ENCODE measurements around the gene CDT1.

CDT1 gene

DNA sequence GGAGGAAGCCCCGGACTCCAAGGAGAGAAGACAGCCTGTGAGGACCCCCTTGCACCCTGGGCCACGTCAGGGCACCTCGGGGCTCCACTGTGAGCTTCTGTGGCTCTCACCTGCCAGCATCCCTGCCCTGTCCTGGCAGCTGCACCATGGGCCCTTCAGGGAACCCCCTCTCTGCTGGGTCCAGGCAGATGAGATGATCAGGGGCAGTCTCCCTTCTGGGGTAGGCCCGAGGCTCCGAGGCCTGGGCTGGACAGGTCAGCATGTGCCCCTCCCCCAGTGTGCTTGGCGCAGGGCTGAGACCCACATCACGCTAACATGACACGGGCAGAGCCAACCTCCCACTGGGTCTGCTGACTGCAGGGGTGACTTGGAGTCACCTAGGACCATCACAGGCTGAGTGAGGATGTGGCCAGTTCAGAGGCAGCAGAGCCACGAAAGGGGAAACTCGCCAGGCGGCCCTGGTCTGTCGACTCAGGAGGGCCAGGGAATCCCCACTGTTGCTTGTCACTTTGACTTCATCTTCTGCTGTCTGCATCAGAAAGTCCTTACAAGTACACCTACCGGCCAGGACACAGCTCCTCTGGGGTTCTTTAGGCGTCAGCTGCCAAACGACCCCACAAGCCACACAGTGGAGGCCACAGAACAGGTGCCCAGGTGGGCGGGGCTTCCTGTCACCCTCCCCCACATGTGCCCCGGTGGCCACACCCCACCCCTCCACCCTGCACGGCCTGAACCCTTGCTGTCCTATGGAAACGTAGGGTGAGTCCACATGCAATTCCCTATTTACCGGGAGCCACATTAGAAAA lies 50.9 kb downstream of the CDT1 start:
- no peak for TF ChIP-seq CTCF (IDR thresholded peaks at IDR 0.05)
- Mint-ChIP-seq H3K4me1 (peaks cover 26% of the 10 kb centered on the region), H3K27me3 (ENCODE audit: low read depth, poor library complexity) (no peaks in the 10 kb centered on the region), H3K36me3 (ENCODE audit: low read depth) (peaks cover 18% of the 10 kb centered on the region), H3K27ac (no peak overlapping the region), H3K9me3 (no peaks in the 10 kb centered on the region), H3K4me3 (peak overlapping the region; percentile 79)
- DNase-seq = no peak

DNA sequence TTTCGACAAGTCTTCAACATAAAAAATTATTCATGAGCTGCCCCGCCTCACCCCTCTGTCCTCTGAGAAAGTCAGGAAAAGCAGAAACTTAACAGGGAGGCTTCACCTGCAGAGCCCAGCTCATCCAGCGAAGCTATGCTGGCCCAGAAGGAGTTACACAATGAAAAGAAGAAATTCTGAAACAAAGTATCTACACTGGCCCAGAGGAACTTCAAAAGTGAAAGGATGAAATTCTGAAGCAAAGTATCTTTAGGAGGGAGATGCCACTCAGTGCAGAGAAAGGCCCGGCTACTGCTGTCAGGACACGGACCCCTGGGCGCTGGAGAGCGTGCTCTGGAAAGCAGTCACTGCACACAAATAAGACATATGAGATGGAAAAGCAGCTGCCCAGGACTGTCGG lies 51.6 kb downstream of the CDT1 start:
- Mint-ChIP-seq H3K4me3 (peak overlapping the region; percentile 79), H3K27ac (no peak overlapping the region), H3K36me3 (ENCODE audit: low read depth) (peaks cover 18% of the 10 kb centered on the region), H3K27me3 (ENCODE audit: low read depth, poor library complexity) (no peaks in the 10 kb centered on the region), H3K9me3 (no peaks in the 10 kb centered on the region), H3K4me1 (peaks cover 26% of the 10 kb centered on the region)
- DNase-seq = no peak
- no peak for TF ChIP-seq CTCF (IDR thresholded peaks at IDR 0.05)

DNA sequence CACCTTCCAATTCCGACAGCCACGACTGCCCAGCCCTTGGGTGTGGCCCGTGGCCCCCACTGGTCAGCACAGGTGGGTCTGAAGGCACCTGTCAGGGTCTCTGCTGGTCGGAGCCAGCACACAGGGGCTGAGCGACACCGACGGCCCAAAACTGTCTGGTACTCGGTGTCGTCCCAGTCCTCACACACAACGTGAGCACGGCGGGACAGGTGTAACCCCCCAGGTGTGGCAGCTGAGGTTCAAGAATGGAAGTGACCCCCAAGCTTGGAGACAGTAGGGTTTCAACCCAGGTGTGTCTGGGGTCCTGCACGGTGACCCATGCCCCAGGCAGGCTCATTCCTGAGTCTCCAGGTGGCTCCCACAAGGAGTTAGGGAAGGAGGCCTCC lies 52.1 kb downstream of the CDT1 start:
- no peaks in the 10 kb centered on the region for H3K27me3 Mint-ChIP-seq (ENCODE audit: low read depth, poor library complexity)
- no peak overlapping the region for H3K27ac Mint-ChIP-seq
- peak overlapping the region; percentile 79 for H3K4me3 Mint-ChIP-seq
- H3K9me3 Mint-ChIP-seq = no peaks in the 10 kb centered on the region
- H3K36me3 Mint-ChIP-seq (ENCODE audit: low read depth) = peaks cover 18% of the 10 kb centered on the region
- DNase-seq = no peak
- no peak for TF ChIP-seq CTCF (IDR thresholded peaks at IDR 0.05)
- peaks cover 26% of the 10 kb centered on the region for H3K4me1 Mint-ChIP-seq

- no peak for TF ChIP-seq CTCF (IDR thresholded peaks at IDR 0.05)
- H3K27ac Mint-ChIP-seq = no peak overlapping the region
- H3K4me3 Mint-ChIP-seq = peak overlapping the region; percentile 79
- H3K4me1 Mint-ChIP-seq = peaks cover 26% of the 10 kb centered on the region
- H3K9me3 Mint-ChIP-seq = no peaks in the 10 kb centered on the region
- H3K36me3 Mint-ChIP-seq (ENCODE audit: low read depth) = peaks cover 14% of the 10 kb centered on the region
- DNase-seq = peak; percentile 44
- H3K27me3 Mint-ChIP-seq (ENCODE audit: low read depth, poor library complexity) = no peaks in the 10 kb centered on the region
Measured at GRCh38 chr16:88856122-88856827, 52.7 kb downstream of the CDT1 start.

DNA sequence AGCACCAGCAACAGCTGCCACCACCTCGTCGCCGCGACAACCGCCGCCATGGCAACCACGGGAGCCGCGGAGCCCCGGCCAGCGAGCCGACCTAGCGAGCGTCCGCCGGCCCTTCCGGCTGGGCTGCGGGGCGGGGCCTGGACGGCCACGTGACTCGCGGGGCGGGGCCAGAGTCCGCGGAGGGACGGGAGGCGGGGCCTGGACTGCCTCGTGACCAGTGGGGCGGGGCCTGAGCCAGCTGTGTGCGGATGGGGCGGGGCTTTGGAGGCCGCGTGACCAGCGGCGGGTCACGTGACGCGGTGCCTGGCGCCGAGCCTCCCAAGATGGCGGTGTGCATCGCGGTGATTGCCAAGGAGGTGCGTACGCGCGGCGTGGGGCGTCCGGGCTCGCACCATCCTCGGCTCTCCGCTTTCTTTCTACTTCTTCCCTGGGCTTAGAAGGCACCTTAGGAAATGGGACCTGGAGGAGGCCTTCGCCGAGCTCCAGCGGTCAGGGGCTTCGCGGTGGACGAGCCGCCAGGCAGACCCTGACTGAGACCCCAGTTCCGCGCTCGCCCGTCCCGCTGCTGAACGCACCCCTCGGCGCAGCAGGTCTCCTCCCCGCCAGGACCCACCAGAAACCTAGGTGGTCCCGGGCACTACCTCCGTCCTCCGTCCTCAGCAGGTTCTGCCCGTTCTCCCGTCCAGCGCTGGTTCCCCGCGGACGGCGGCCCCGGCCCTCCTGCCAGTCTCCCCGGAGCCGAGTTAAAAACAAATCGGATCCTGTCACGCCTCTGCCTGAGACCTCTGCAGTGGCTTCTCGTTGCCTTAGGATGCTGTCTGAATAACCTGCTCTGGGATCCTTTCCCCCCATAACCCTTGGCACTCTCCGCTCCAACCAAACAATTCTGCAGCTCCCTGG lies 53.5 kb downstream of the CDT1 start, which contains the start of the genes GALNS and TRAPPC2L:
GALNS (minus strand) TSS at position 120 of the 900 bp plus-strand sequence; CDS start at position 50, 70 bp downstream.
TRAPPC2L (plus strand) TSS at position 300 of the 900 bp plus-strand sequence; CDS start at position 324, 24 bp downstream.
- H3K27me3 Mint-ChIP-seq (ENCODE audit: low read depth, poor library complexity) = no peaks in the 10 kb centered on the region
- H3K9me3 Mint-ChIP-seq = no peaks in the 10 kb centered on the region
- H3K4me3 Mint-ChIP-seq = peak within 1 kb of the TSS; percentile 100
- peaks cover 5% of the 10 kb centered on the region for H3K36me3 Mint-ChIP-seq (ENCODE audit: low read depth)
- peaks cover 26% of the 10 kb centered on the region for H3K4me1 Mint-ChIP-seq
- TF ChIP-seq CTCF (IDR thresholded peaks at IDR 0.05) = no peak
- DNase-seq = peak; percentile 100
- peak within 1 kb of the TSS; percentile 97 for H3K27ac Mint-ChIP-seq
